GM12873 (cell line): ENCODE data around the gene BLNK.

Source experiments
- CTCF ChIP-seq: IDR thresholded peaks from 2 replicates; pipeline ENCODE4 v1.5.1; 2012; ENCODE audit warnings: low read depth, mild to moderate bottlenecking, moderate library complexity, low read length, control low read depth; ENCODE audit not compliant: insufficient read depth; ENCODE audit errors: missing control alignments

The BLNK gene

DNA sequence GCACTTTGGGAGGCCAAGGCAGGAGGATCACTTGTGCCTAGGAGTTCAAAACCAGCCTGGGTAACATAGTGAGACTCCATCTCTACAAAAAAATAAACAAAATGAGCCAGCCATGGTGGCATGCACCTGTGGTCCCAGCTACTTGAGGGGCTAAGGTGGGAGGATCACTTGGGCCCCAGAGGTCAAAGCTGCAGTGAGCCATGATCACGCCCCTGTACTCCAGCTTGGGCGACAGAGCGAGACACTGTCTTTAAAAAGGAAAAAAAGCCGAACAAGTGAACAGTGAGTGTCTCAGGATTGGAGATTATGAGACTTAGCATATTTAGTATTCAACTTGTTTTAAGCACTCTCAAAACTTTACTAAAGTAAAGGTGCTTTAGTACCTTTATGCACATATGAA lies 28.1 kb downstream of the BLNK start:
- TF ChIP-seq CTCF: no peak

- no peak for TF ChIP-seq CTCF
Measured at GRCh38 chr10:96242822-96243221, 28.5 kb downstream of the BLNK start.

- TF ChIP-seq CTCF: no peak
Measured at GRCh38 chr10:96238646-96239623, 32.4 kb downstream of the BLNK start.

GRCh38 chr10:96236876-96237275 lies 34.5 kb downstream of the BLNK start:
- no peak for TF ChIP-seq CTCF

- no peak for TF ChIP-seq CTCF
Measured at GRCh38 chr10:96236090-96236478, 35.3 kb downstream of the BLNK start.

GRCh38 chr10:96235326-96236089 lies 35.9 kb downstream of the BLNK start:
- no peak for TF ChIP-seq CTCF

DNA sequence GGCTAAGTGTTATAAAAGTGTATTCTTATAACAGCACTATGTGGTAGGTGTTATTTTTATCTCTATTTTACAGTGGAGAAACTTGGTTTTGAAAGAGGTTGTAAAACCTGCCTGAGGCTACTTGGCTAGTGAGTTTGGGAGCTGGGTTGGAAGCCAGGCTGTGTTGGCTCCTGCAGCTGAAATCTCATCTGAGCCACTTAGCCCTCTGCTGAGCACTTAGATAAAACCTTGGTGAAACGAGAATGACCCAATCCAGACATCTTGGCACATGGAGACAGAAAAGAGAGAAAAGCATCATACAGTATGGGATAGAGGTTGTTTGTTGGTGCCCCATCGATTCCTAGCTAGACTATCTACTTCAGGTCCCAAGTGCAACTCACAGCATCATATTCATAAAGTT lies 37.4 kb downstream of the BLNK start:
- no peak for TF ChIP-seq CTCF
